HL-60 (cell line): ENCODE data around the gene KCTD4.
A peak's percentile ranks its signal among the peaks of the same experiment; 100 is the strongest.

Experiments
- DNase-seq, 2 experiments: peaks; one replicate each; pipeline ENCODE4 v3.0.0-alpha.2; 2010 to 2020; ENCODE audit warnings: low read depth in 1 of 2, low spot score in 1 of 2
- H3K27ac ChIP-seq: fragments of 250-450 bp; sonication (Bioruptor Pico); replicated peaks from 2 replicates; pipeline ENCODE4 v1.5.1; 2020; ENCODE audit warnings: mild to moderate bottlenecking, moderate library complexity
- H3K27me3 ChIP-seq: fragments of 250-450 bp; sonication (Bioruptor Pico); 2 replicates; pipeline ENCODE4 v1.5.1; 2021; ENCODE audit warnings: mild to moderate bottlenecking, moderate library complexity; ENCODE audit not compliant: insufficient read depth, poor library complexity, severe bottlenecking
- H3K4me3 ChIP-seq: replicated peaks from 2 replicates; pipeline ENCODE4 v1.5.1; 2011; ENCODE audit warnings: mild to moderate bottlenecking, control low read depth, low read length; ENCODE audit not compliant: insufficient read depth
- GABPA ChIP-seq: IDR thresholded peaks from 2 replicates; pipeline ENCODE4 v1.6.1; 2012; ENCODE audit warnings: low read depth
- POLR2AphosphoS5 ChIP-seq: IDR thresholded peaks from 2 replicates; pipeline ENCODE4 v1.6.1; 2012; ENCODE audit warnings: low read depth
- SPI1 ChIP-seq: IDR thresholded peaks from 2 replicates; pipeline ENCODE4 v1.6.1; 2012; ENCODE audit warnings: low read depth, mild to moderate bottlenecking, borderline replicate concordance
- TF ChIP-seq, protein P1 (sequence below): IDR thresholded peaks from 2 replicates; pipeline ENCODE4 v1.6.1; 2012; ENCODE audit warnings: low read depth; ENCODE audit not compliant: insufficient replicate concordance
- TF ChIP-seq, protein P2 (sequence below): IDR thresholded peaks from one replicate; pipeline ENCODE4 v1.5.1; 2011; ENCODE audit warnings: low read length, control low read depth, inconsistent platforms; ENCODE audit not compliant: insufficient read depth

The KCTD4 gene

DNA sequence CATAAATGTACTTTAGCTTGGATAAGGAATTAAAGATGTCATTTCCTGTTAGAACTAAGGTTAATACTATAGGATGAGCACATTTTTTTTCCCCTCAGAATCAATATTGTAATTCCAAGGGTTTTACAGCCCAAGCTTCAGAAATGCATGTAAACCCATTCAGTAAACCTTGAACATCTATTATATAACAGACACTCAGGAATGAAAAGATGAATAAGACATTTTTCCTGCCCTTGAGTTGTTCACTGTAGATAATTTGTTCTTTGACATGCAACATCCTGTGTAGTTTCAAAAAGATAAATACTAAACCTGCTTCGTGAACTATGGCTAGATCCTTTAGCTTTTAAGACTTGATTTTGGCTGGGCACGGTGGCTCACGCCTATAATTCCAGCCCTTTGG lies 21.7 kb upstream of the KCTD4 start:
- no peak for TF ChIP-seq POLR2AphosphoS5
- TF ChIP-seq, protein P1, sequence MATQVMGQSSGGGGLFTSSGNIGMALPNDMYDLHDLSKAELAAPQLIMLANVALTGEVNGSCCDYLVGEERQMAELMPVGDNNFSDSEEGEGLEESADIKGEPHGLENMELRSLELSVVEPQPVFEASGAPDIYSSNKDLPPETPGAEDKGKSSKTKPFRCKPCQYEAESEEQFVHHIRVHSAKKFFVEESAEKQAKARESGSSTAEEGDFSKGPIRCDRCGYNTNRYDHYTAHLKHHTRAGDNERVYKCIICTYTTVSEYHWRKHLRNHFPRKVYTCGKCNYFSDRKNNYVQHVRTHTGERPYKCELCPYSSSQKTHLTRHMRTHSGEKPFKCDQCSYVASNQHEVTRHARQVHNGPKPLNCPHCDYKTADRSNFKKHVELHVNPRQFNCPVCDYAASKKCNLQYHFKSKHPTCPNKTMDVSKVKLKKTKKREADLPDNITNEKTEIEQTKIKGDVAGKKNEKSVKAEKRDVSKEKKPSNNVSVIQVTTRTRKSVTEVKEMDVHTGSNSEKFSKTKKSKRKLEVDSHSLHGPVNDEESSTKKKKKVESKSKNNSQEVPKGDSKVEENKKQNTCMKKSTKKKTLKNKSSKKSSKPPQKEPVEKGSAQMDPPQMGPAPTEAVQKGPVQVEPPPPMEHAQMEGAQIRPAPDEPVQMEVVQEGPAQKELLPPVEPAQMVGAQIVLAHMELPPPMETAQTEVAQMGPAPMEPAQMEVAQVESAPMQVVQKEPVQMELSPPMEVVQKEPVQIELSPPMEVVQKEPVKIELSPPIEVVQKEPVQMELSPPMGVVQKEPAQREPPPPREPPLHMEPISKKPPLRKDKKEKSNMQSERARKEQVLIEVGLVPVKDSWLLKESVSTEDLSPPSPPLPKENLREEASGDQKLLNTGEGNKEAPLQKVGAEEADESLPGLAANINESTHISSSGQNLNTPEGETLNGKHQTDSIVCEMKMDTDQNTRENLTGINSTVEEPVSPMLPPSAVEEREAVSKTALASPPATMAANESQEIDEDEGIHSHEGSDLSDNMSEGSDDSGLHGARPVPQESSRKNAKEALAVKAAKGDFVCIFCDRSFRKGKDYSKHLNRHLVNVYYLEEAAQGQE, result no peak
- TF ChIP-seq SPI1, result no peak
- TF ChIP-seq, protein P2, sequence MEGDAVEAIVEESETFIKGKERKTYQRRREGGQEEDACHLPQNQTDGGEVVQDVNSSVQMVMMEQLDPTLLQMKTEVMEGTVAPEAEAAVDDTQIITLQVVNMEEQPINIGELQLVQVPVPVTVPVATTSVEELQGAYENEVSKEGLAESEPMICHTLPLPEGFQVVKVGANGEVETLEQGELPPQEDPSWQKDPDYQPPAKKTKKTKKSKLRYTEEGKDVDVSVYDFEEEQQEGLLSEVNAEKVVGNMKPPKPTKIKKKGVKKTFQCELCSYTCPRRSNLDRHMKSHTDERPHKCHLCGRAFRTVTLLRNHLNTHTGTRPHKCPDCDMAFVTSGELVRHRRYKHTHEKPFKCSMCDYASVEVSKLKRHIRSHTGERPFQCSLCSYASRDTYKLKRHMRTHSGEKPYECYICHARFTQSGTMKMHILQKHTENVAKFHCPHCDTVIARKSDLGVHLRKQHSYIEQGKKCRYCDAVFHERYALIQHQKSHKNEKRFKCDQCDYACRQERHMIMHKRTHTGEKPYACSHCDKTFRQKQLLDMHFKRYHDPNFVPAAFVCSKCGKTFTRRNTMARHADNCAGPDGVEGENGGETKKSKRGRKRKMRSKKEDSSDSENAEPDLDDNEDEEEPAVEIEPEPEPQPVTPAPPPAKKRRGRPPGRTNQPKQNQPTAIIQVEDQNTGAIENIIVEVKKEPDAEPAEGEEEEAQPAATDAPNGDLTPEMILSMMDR, result no peak
- TF ChIP-seq GABPA, result no peak
- Histone ChIP-seq H3K4me3 (no peak overlapping the region), H3K27ac (no peak overlapping the region), H3K27me3 (no peaks in the 10 kb centered on the region)
- DNase-seq, result no peak

DNA sequence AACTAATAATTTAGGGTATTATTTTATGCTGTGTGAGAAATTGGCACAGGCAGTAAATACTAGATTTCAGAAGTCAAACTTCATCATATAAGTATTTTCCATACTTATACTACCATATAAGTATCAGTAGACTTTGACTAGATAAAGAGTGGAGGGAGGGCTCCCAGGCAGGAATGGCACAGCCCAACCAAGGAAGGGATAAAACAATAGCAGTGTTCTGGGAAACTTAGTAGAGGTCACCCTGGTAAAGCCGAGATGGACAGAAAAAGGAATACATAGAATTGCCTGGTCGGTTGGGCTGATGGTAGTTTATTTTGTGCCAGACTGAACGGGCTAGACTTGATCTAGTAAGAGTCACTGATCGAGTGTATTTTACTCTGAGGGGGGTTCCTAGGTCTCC lies 19.6 kb upstream of the KCTD4 start:
- TF ChIP-seq SPI1 (no peak), POLR2AphosphoS5 (no peak), GABPA (no peak)
- TF ChIP-seq, protein P1, result no peak
- TF ChIP-seq, protein P2, result no peak
- Histone ChIP-seq H3K4me3 (no peak overlapping the region), H3K27ac (no peak overlapping the region), H3K27me3 (no peaks in the 10 kb centered on the region)
- no peak for DNase-seq

DNA sequence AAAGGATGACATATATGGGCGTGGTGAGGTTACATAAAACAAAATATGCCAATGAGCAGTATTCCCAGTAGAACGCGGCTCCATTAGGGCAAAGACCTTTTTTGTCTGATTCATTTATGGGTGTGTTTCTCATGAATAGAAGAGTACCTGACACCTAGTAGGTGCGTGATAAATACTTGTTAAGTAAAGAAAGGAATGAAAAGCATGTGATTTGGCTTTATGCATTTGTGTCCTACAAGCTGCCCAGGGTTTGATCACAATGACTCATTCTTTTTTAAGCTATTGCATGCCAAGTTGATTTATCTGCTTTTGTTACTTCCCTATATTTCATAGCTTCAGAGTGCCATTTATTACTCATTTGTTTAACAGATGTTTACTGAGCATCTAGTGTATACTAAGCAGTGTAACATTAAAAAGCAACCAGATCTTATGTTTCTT lies 19.1 kb upstream of the KCTD4 start:
- TF ChIP-seq, protein P2, result no peak
- no peak for TF ChIP-seq GABPA
- TF ChIP-seq SPI1, result no peak
- TF ChIP-seq POLR2AphosphoS5, result no peak
- TF ChIP-seq, protein P1, result no peak
- H3K27me3 ChIP-seq, result no peaks in the 10 kb centered on the region
- DNase-seq, result peak in 1 of 2 experiments; percentile 28
- no peak overlapping the region for H3K27ac ChIP-seq
- no peak overlapping the region for H3K4me3 ChIP-seq
